Neural cell (in vitro differentiated cells): ENCODE data around the gene BRDT. TPM values are rescaled to one million over a fixed set of nuclear protein-coding genes. Genes with fewer than 3 reads are reported as not detected.

ENCODE experiments used
- H2AFZ ChIP-seq: fragments of 200-600, 300-800 bp; sonication (generic), shearing (Covaris generic); 2 replicates; pipeline ENCODE4 v1.6.0; 2014; ENCODE audit warnings: low read depth, mild to moderate bottlenecking, antibody characterized with exemption, low read length, moderate library complexity
- H3F3A ChIP-seq: fragments of 200-600 bp; shearing (Covaris generic); 2 replicates; pipeline ENCODE4 v1.6.1; 2016; ENCODE audit warnings: mild to moderate bottlenecking, moderate library complexity, mixed read lengths, antibody characterized with exemption, low read length; ENCODE audit not compliant: insufficient read depth, poor library complexity, severe bottlenecking
- H3K27ac ChIP-seq: fragments of 200-600, 300-800 bp; sonication (generic), shearing (Covaris generic); 2 replicates; pipeline ENCODE4 v1.5.1; 2014; ENCODE audit warnings: mild to moderate bottlenecking, low read length, moderate library complexity
- H3K27me3 ChIP-seq: fragments of 300-800, 200-600 bp; sonication (generic), shearing (Covaris generic); 2 replicates; pipeline ENCODE4 v1.6.0; 2014; ENCODE audit warnings: mild to moderate bottlenecking, low read depth, low read length, moderate library complexity; ENCODE audit not compliant: insufficient read depth
- H3K36me3 ChIP-seq: fragments of 300-800, 200-600 bp; sonication (generic), shearing (Covaris generic); 2 replicates; pipeline ENCODE4 v1.5.1; 2014; ENCODE audit warnings: mild to moderate bottlenecking, antibody characterized with exemption, low read length, moderate library complexity; ENCODE audit not compliant: insufficient read depth
- H3K4me2 ChIP-seq: fragments of 300-800, 200-600 bp; sonication (generic), shearing (Covaris generic); 2 replicates; pipeline ENCODE4 v1.6.0; 2014; ENCODE audit warnings: mild to moderate bottlenecking, low read length
- H3K4me3 ChIP-seq: fragments of 300-800, 200-600 bp; sonication (generic), shearing (Covaris generic); 2 replicates; pipeline ENCODE4 v1.5.1; 2014; ENCODE audit warnings: mild to moderate bottlenecking, low read length, moderate library complexity
- H3K79me2 ChIP-seq: fragments of 200-600 bp; shearing (Covaris generic); replicated peaks from 2 replicates; pipeline ENCODE4 v1.6.0; 2014; ENCODE audit warnings: mild to moderate bottlenecking, low read length, moderate library complexity; ENCODE audit not compliant: insufficient read depth
- H3K9ac ChIP-seq: fragments of 300-800, 200-600 bp; sonication (generic), shearing (Covaris generic); 2 replicates; pipeline ENCODE4 v1.6.1; 2016; ENCODE audit warnings: mild to moderate bottlenecking, low read length, mixed read lengths
- H3K9me2 ChIP-seq: fragments of 200-600 bp; shearing (Covaris generic); 2 replicates; pipeline ENCODE4 v1.6.1; 2016; ENCODE audit warnings: mild to moderate bottlenecking, low read length, mixed read lengths; ENCODE audit not compliant: insufficient read depth
- H3K9me3 ChIP-seq: fragments of 200-600, 300-800 bp; sonication (generic), shearing (Covaris generic); 2 replicates; pipeline ENCODE4 v1.6.1; 2016; ENCODE audit warnings: mild to moderate bottlenecking, mixed run types, low read length, moderate library complexity, mixed read lengths
- H4K20me1 ChIP-seq: fragments of 200-600 bp; shearing (Covaris generic); 2 replicates; pipeline ENCODE4 v1.6.1; 2016; ENCODE audit warnings: mild to moderate bottlenecking, mixed run types; ENCODE audit not compliant: insufficient read depth
- CTCF ChIP-seq: fragments of 450-650 bp; IDR thresholded peaks from 2 replicates; pipeline ENCODE4 v1.5.1; 2014; ENCODE audit warnings: antibody characterized with exemption, mild to moderate bottlenecking, moderate library complexity; ENCODE audit not compliant: poor library complexity, severe bottlenecking
- EP300 ChIP-seq: fragments of 450-650 bp; conservative IDR thresholded peaks from 2 replicates; pipeline ENCODE4 v1.6.1; 2014; ENCODE audit warnings: antibody characterized with exemption, mild to moderate bottlenecking, moderate library complexity; ENCODE audit not compliant: poor library complexity, severe bottlenecking
- EZH2 ChIP-seq: fragments of 200-600, 300-800 bp; shearing (Covaris generic), sonication (generic); IDR thresholded peaks from 2 replicates; pipeline ENCODE4 v1.6.1; 2014; ENCODE audit warnings: antibody characterized with exemption, low read length, borderline replicate concordance, mild to moderate bottlenecking; ENCODE audit not compliant: insufficient read depth, poor library complexity, severe bottlenecking
- MXI1 ChIP-seq: fragments of 450-650 bp; conservative IDR thresholded peaks from 2 replicates; pipeline ENCODE4 v1.6.1; 2014; ENCODE audit warnings: antibody characterized with exemption, mild to moderate bottlenecking; ENCODE audit not compliant: poor library complexity, severe bottlenecking
- POLR2AphosphoS5 ChIP-seq: IDR thresholded peaks from 2 replicates; pipeline ENCODE4 v1.6.1; 2012
- RAD21 ChIP-seq: fragments of 450-650 bp; conservative IDR thresholded peaks from 2 replicates; pipeline ENCODE4 v1.6.1; 2014; ENCODE audit warnings: antibody characterized with exemption, mild to moderate bottlenecking, moderate library complexity
- REST ChIP-seq: IDR thresholded peaks from 2 replicates; pipeline ENCODE4 v1.6.1; 2012; ENCODE audit warnings: borderline replicate concordance
- SMC3 ChIP-seq: fragments of 450-650 bp; conservative IDR thresholded peaks from 2 replicates; pipeline ENCODE4 v1.6.1; 2014; ENCODE audit warnings: antibody characterized with exemption, mild to moderate bottlenecking, moderate library complexity; ENCODE audit not compliant: poor library complexity
- TAF1 ChIP-seq: IDR thresholded peaks from 2 replicates; pipeline ENCODE4 v1.6.1; 2012; ENCODE audit warnings: low read depth
- polyA plus RNA-seq: library from polyadenylated mRNA; depleted of rRNA; stranded (reverse); fragments of >200 nt; gene quantifications from 2 replicates; pipeline ENCODE4 v1.2.3, GENCODE V29; 2014

The BRDT gene
- polyA plus RNA-seq, 1 donor from 2014 or later = not detected

GRCh38 chr1:92043621-92044020 is 94.4 kb downstream of the BRDT start:
- TF ChIP-seq CTCF (no peak), POLR2AphosphoS5 (no peak), SMC3 (no peak), REST (no peak), EZH2 (no peak), EP300 (no peak), RAD21 (no peak), MXI1 (no peak), TAF1 (no peak)
- H2AFZ ChIP-seq = no peak overlapping the region

GRCh38 chr1:92045766-92046495 is 96.7 kb downstream of the BRDT start:
- no peak for TF ChIP-seq EZH2
- TF ChIP-seq POLR2AphosphoS5 = no peak
- no peak for TF ChIP-seq CTCF
- TF ChIP-seq REST = no peak
- TF ChIP-seq SMC3 = no peak
- TF ChIP-seq TAF1 = no peak
- no peak for TF ChIP-seq MXI1
- TF ChIP-seq RAD21 = no peak
- TF ChIP-seq EP300 = no peak
- Histone ChIP-seq H3K9me3 (no peaks in the 10 kb centered on the region), H3K9ac (no peak overlapping the region)

More at GRCh38 chr1:92043621-92044020, 94.4 kb downstream of the BRDT start:
- Histone ChIP-seq H3K4me3 (no peak overlapping the region), H3K27me3 (no peaks in the 10 kb centered on the region), H3K27ac (no peak overlapping the region), H3K9ac (no peak overlapping the region), H3K9me3 (no peaks in the 10 kb centered on the region), H4K20me1 (no peaks in the 10 kb centered on the region), H3K36me3 (no peaks in the 10 kb centered on the region), H3K9me2 (no peaks in the 10 kb centered on the region), H3K4me2 (no peak overlapping the region), H3F3A (no peaks in the 10 kb centered on the region), H3K79me2 (no peaks in the 10 kb centered on the region)

More at GRCh38 chr1:92045766-92046495, 96.7 kb downstream of the BRDT start:
- no peak overlapping the region for H3K27ac ChIP-seq
- no peaks in the 10 kb centered on the region for H3K27me3 ChIP-seq
- no peaks in the 10 kb centered on the region for H3K36me3 ChIP-seq
- no peaks in the 10 kb centered on the region for H3K79me2 ChIP-seq
- no peaks in the 10 kb centered on the region for H4K20me1 ChIP-seq
- H3K4me3 ChIP-seq = no peak overlapping the region
- H3K4me2 ChIP-seq = no peak overlapping the region
- H3K9me2 ChIP-seq = no peaks in the 10 kb centered on the region
- H3F3A ChIP-seq = no peaks in the 10 kb centered on the region
- H2AFZ ChIP-seq = no peak overlapping the region
